ENCODE measurements around the gene KRT74. TPM values are rescaled to one million over a fixed set of nuclear protein-coding genes. Genes with fewer than 3 reads are reported as not detected.

KRT74 gene
- total and polyA plus RNA-seq, 10 of the 15 experiments (the other 5 are each of a cell fraction or from before 2014, with no cell fraction given) = not detected

DNA sequence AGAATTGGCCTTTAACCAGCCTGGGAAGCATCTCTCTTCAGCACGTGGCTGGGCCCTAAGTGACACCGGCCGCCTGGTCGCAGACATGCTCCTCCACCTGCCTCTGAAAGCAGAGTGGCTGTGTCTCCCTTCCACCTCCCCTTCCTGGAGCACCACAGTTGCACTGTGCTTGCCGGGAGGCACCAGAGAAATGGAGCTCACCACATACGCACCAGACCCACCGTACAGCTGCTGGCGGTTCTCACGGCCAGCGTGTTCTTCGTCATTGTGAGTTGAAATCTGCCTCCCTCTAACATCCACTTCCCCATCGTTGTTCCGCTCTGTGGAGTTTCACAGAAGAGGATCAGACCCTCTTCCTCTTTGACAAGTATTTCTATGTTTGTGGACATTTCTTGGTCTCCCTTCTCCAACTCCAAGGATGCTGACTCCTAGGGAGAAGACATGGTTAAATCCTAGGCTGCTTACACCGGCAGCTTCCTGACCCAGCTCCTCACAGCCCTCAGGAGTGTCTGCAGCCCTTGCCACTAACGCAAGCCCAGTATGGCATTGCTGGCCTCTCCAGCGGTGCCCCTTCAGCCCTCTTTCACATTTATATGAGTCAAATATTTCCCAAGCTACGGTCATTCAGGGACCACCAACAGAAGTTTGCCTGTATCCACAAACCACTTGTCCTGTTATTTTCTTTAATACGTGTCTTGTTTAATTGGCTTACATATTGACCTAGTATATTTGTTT lies 41.9 kb downstream of the KRT74 start:
- no peak for FAIRE-seq
- no peak overlapping the region for H3K4me2 ChIP-seq (ENCODE audit: control insufficient read depth, insufficient read depth)
- POLR2A ChIA-PET = no interaction called here

DNA sequence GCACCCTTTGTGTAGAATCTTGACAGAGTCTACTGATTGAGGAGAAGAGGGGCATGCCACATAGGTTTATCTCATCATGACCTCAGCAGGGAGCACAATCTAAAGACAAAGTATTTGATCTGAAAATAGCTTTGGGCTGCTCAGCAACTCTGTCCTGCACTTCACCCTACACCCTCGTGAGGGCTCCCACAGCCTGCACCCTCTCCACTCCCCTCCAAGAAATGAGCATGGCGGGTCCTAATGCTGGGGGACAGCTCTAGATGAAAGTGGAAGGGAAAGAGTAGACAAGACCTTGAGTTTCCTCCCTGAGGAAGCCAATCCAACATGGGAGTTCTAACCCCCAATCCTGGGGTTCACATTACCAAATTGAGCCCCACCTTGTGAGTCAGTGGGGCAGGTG lies 42.7 kb downstream of the KRT74 start:
- in situ Hi-C loops (cut with MboI) = no loop called here
- SMC1A ChIA-PET (ENCODE audit: uncharacterized antibody, unreplicated experiment) = no interaction called here
- H2AFZ ChIP-seq (ENCODE audit: control insufficient read depth, low read depth, low read length) = no peak overlapping the region

More for the DNA sequence above, 41.9 kb downstream of the KRT74 start:
- H3K9ac ChIP-seq (ENCODE audit: control insufficient read depth, insufficient read depth, low read length) = no peak overlapping the region
- no peaks in the 10 kb centered on the region for H3K4me1 ChIP-seq (ENCODE audit: control insufficient read depth, insufficient read depth, low read length)
- in situ Hi-C loops (cut with MboI) (no loop called here), intact Hi-C loops (cut with micrococcal nuclease; ENCODE audit: unreplicated experiment) (no loop called here)
- ChIA-PET CTCF (no interaction called here), SMC1A (ENCODE audit: uncharacterized antibody, unreplicated experiment) (no interaction called here), RAD21 (ENCODE audit: unreplicated experiment) (no interaction called here)
- no peak overlapping the region for H3K4me3 ChIP-seq
- no peak overlapping the region for H3K27ac ChIP-seq (ENCODE audit: control insufficient read depth, insufficient read depth)
- no peaks in the 10 kb centered on the region for H4K20me1 ChIP-seq (ENCODE audit: control insufficient read depth, insufficient read depth)
- no peak overlapping the region for H2AFZ ChIP-seq (ENCODE audit: control insufficient read depth, low read depth, low read length)
- no peaks in the 10 kb centered on the region for H3K36me3 ChIP-seq (ENCODE audit: control insufficient read depth in 2 of 2, insufficient read depth in 2 of 2, low read length in 1 of 2)
- no peaks in the 10 kb centered on the region for H3K9me3 ChIP-seq (replicated peaks; ENCODE audit: control insufficient read depth, insufficient read depth, low read length)
- TF ChIP-seq TARDBP (IDR thresholded peaks at IDR 0.05; ENCODE audit: borderline replicate concordance) = no peak
- no peak for TF ChIP-seq ZNF622 (IDR thresholded peaks at IDR 0.05)
- no peak for TF ChIP-seq IKZF1 (conservative IDR thresholded peaks at IDR 0.05)
- no peak for TF ChIP-seq TCF12 (IDR thresholded peaks at IDR 0.05; ENCODE audit: low read depth, low read length)
- no peak for TF ChIP-seq SRF (IDR thresholded peaks at IDR 0.05; ENCODE audit: low read depth in 2 of 2, low read length in 2 of 2)
- TF ChIP-seq BCL11A (IDR thresholded peaks at IDR 0.05; ENCODE audit: low read depth, low read length) = no peak
- TF ChIP-seq FOS (IDR thresholded peaks at IDR 0.05; ENCODE audit: borderline replicate concordance, extremely low read depth, insufficient read length) = no peak
- no peak for TF ChIP-seq MEF2B (IDR thresholded peaks at IDR 0.05; ENCODE audit: partially characterized antibody, poor library complexity, severe bottlenecking)
- no peak for TF ChIP-seq RAD51 (IDR thresholded peaks at IDR 0.05)
- no peak for TF ChIP-seq HCFC1 (IDR thresholded peaks at IDR 0.05; ENCODE audit: low read length)
- TF ChIP-seq IKZF2 (IDR thresholded peaks at IDR 0.05) = no peak
- no peak for TF ChIP-seq JUND (IDR thresholded peaks at IDR 0.05; ENCODE audit: low read depth, low read length)
- H3K79me2 ChIP-seq (ENCODE audit: control insufficient read depth, insufficient read depth, low read length) = no peaks in the 10 kb centered on the region
- DNase-seq (ENCODE audit: low read depth, low spot score) (no peak), ATAC-seq (no peak)
- BruUV-seq (replicated peaks) = no TSS peak
- WGBS (ENCODE audit: insufficient coverage, insufficient replicate concordance, low lambda C conversion rate, missing lambda C conversion rate) = 45% methylated on average over 18 of the region's 18 CpGs
- H3K27me3 ChIP-seq (replicated peaks in 1 of 2; ENCODE audit: control insufficient read depth in 2 of 2, insufficient read depth in 2 of 2, low read length in 1 of 2) = peaks cover 0 to 2% of the 10 kb centered on the region in 2 experiments; a peak in 1 of 4 replicates

More for the DNA sequence above, 42.7 kb downstream of the KRT74 start:
- H3K9ac ChIP-seq (ENCODE audit: control insufficient read depth, insufficient read depth, low read length) = no peak overlapping the region
- no TSS peak for BruUV-seq (replicated peaks)
- CTCF ChIA-PET = interaction anchor here (1.2 kb wide), 1 partner anchor 10 kb away, joined by 4 read pairs; no protein-coding TSS in a partner anchor
- POLR2A ChIA-PET = no interaction called here
- RAD21 ChIA-PET (ENCODE audit: unreplicated experiment) = no interaction called here
- H4K20me1 ChIP-seq (ENCODE audit: control insufficient read depth, insufficient read depth) = no peaks in the 10 kb centered on the region
- H3K4me1 ChIP-seq (ENCODE audit: control insufficient read depth, insufficient read depth, low read length) = no peaks in the 10 kb centered on the region
- H3K4me3 ChIP-seq = no peak overlapping the region
- 0% methylated on average over 2 of the region's 2 CpGs for WGBS (ENCODE audit: insufficient coverage, insufficient replicate concordance, low lambda C conversion rate, missing lambda C conversion rate)
- no peaks in the 10 kb centered on the region for H3K36me3 ChIP-seq (ENCODE audit: control insufficient read depth in 2 of 2, insufficient read depth in 2 of 2, low read length in 1 of 2)
- no peak overlapping the region for H3K4me2 ChIP-seq (ENCODE audit: control insufficient read depth, insufficient read depth)
- ATAC-seq (no peak), DNase-seq (ENCODE audit: low read depth, low spot score) (no peak), FAIRE-seq (no peak)
- peaks cover 0 to 2% of the 10 kb centered on the region in 2 experiments; a peak in 2 of 4 replicates for H3K27me3 ChIP-seq (replicated peaks in 1 of 2; ENCODE audit: control insufficient read depth in 2 of 2, insufficient read depth in 2 of 2, low read length in 1 of 2)
- intact Hi-C loops (cut with micrococcal nuclease; ENCODE audit: unreplicated experiment) = no loop called here
- no peaks in the 10 kb centered on the region for H3K9me3 ChIP-seq (replicated peaks; ENCODE audit: control insufficient read depth, insufficient read depth, low read length)
- TF ChIP-seq ZBED1 (IDR thresholded peaks at IDR 0.05; ENCODE audit: borderline replicate concordance) (no peak), TCF3 (IDR thresholded peaks at IDR 0.05; ENCODE audit: borderline replicate concordance, insufficient read depth, low read depth, low read length) (no peak), BRCA1 (IDR thresholded peaks at IDR 0.05; ENCODE audit: low read depth, low read length) (no peak)
- H3K27ac ChIP-seq (ENCODE audit: control insufficient read depth, insufficient read depth) = no peak overlapping the region
- H3K79me2 ChIP-seq (ENCODE audit: control insufficient read depth, insufficient read depth, low read length) = no peaks in the 10 kb centered on the region
